HG03196 (cell line): Measurements from ENCODE around the gene NCOA1.
"Not testable (repeated sequence)": the region's sequence is repeated elsewhere in the genome, so short reads cannot be mapped to it uniquely, and the experiment has no call there.

Experiments used
- ATAC-seq: cut with Tn5 transposase; IDR thresholded peaks from one replicate; pipeline ENCODE4 v1.9.1; 2021; ENCODE audit not compliant: unreplicated experiment

The NCOA1 gene

DNA sequence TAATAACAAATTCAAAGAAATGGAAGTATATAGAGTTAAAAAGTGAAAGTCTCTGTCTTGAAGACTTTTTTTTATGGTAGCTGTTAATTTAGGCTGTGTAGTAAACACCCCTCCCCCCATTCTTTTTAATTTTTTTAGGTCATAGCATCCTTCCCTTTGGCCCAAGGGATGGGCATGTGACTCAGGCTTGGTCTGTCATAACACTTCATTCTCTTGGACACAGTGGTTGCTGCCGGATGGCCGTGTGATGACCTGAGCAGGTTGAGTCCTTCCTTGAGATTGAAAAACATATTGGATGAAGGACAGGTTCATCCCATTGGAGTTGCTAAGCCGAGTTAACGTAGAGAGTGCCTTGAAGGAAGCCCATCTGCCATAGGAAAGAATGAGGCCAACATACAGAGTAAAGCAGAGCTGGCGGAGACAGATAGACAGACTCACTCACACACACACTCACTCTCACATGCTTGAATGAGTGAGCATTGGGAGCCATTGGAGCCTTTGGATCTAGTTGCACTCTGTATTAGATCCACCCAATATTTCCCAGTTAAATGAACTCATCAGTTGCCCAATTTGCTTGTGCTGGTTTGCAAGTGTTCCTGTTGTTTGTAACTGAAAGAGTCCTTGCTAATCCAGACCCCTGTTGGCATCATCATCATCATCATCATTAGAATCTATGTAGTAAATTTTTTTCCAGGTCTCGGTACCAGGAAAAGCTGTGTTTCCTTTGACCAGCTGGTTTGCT, 14.7 kb downstream of the NCOA1 start:
- ATAC-seq, result no peak

DNA sequence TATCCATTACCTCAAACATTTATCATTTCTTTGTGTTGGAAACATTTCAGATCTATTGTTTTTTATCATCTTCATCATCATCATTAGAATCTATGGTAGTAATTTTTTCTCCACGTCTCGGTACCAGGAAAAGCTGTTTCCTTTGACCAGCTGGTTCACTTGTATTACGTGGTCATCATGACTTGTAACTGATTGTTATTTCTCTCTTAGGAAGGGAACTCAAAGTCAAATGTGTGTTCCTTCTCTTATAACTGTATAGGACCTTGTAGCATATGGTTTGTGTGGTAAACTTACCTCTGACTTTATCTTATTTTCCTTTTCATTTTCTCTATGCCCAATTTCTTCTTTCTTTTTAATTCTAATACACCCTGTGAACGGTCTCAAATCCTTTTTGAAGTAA, 16.5 kb downstream of the NCOA1 start:
- ATAC-seq, result no peak

DNA sequence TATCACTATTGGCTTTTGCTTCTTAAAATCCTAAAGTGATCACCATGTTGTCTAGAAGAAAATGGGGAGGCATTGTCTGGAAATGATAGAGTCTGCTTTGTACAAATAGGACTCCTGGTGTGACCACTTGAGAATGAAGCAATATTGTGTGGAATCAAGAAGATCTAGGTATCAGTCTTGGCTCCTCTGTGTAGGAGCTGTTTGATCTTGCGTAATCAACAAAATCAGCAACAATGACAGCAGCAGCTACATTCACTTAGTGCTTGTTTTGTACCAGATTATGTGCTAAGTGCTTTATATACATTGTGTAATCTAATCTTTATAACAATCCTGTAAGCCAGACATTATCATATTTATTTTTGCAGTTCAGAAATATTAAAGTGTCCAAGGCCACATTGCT, 17.8 kb downstream of the NCOA1 start:
- ATAC-seq, result no peak

DNA sequence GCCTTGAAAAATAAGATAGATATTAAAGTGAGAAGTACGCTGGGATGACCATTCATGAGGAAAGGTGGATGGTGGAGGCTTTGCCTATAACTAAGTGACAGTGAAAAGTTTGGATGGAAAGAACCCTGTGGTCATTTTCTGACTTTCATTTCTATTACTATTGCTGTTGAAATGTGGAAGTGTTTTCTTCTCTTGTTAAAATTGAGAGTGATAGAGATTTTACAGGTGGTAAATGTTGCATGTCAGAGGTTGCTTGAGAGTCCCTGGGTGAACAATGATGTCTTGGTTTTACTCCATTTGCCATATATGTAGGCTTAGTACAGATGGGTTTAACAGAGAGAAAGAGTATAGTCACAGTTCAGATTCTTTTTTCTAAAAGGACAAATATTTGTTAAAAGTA, 18.4 kb downstream of the NCOA1 start:
- peak; percentile 70 for ATAC-seq

DNA sequence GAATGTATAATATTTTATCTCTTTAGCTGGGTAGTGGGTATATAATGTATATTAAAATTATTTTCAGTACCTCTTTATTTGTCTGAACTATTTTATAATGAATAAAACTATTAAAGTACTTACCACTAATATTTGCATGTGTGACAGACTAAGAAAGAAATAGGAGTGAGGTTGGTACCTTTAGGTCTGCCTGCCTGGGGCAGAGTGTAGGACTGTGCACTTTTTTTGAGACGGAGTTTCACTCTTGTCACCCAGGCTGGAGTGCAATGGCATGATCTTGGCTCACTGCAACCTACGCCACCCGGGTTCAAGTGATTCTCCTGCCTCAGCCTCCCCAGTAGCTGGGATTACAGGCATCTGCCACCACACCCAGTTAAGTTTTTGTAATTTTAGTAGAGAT, 18.8 kb downstream of the NCOA1 start:
- ATAC-seq, result peak; percentile 44

DNA sequence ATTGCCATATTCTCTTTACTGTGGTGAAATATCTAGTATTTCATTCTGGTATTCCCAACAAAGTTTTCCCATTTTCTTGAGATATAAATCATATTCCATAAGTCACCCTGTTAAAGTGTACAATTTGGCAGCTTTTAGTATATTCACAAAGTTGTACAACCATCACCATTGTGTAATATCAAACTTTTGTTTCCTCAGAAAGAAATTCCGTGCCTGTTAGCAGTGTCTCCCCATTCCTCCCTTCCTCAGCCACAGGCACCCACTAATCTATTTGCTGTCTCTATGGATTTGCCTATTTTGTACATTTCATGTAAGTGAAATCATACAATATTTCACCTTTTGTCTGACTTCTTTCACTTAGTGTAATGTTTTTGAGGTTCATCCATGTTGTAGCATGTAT, 19.7 kb downstream of the NCOA1 start:
- ATAC-seq, result no peak

DNA sequence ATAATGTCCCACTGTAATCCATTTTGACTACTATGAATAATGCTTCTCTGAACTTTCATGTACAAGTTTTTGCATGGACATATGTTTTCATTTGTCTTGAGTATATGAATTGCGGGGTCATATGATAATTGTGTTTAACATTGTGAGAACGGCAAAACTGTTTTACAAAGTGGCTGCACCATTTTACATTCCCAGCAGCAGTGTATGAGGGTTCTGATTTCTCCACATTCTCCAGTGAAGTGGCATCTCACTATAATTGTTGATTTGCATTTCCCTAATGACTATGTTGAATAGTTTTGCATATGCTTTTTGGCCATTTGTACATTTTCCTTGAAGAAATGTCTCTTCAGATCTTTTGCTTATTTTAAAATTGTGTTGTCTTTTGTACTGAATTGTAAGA, 20.1 kb downstream of the NCOA1 start:
- no peak for ATAC-seq

DNA sequence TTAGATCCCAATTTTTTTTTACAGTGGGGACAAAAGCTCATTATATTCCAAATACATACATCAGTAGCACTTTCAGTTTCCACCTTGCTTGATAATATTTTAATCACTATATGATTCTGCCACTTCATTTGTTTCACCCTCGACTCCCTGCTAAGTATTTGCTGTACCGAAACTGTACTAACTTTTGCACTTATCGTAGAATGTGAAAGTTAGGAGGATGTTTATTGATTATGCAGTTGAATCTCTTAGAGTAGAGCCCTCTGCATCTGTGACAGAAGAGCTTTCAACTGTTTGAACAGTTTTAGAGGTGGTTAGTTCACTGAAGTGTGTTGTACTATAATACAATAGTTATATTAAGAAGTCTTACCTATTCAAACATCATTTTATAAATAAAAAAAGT, 20.8 kb downstream of the NCOA1 start:
- ATAC-seq, result no peak

DNA sequence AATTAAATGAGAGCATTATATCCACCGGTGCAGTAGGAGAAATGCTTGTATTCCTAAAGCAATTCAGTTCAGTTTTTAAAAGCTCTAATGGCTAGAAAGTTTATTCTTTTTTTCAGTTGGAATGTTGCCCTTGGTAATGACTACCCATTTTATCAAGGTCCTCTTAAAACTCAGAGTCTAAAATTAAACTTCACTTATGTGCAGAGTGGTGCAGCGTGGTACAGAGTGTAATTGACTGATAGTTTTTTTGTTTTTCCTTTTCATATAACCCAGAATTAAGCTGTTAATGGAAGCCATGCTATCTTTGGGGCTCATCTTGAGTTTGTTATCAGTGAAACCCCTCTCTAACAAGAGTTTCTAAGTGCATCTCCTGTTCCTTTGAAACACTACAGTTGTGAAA, 21.4 kb downstream of the NCOA1 start:
- no peak for ATAC-seq

DNA sequence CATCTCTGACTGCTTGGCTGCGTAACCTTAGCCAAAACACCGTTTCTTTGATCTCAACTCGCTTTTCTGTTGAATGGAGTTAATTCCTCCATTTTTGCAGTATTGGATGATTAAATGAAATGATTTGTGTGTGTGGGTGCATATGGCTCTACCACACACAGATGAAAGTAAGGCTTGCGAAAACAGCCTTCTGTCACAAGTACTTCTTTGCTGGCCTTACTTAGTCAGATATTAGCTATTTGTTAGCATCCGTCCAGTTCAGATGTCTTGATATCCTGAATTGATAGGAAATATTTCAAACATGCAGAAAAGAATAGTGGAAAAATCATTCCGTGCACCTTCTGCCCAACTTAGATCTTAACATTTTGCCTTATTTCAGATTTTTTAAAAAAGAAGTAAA, 21.8 kb downstream of the NCOA1 start:
- ATAC-seq, result no peak

DNA sequence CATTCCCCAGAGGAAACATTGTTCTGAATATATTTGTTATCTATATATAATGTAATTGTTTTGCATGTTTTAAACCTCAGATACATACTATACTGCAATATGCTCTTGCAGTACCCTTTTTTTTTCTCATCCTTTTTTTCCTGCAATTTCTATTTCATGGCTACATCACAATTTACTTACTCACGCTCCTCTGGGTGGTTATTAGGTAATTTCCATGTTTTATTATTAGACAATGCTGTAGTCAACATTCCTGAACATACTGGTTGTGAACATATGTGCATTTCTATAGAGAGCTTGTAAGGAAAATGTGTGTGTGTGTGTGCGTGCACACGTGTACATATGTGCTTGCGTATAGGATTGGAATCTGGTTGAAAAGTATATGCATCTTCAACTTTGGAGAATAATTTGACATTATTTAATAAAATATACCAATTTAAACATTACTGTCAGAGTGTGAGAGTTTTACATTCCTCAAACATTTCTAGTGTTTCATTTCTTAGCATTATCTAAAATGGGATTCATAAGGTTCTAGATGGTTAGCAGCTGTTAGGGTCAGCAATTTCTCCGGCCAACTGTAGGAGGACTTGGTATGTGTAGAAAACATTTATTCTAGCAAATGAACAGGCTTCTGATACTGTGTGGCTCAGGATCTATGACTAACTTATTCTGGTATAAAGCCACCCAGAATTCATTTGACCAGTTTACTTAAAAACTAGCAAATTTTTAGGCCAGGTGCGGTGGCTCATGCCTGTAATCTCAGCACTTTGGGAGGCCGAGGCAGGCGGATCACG, 22.4 kb downstream of the NCOA1 start:
- ATAC-seq, result no peak

DNA sequence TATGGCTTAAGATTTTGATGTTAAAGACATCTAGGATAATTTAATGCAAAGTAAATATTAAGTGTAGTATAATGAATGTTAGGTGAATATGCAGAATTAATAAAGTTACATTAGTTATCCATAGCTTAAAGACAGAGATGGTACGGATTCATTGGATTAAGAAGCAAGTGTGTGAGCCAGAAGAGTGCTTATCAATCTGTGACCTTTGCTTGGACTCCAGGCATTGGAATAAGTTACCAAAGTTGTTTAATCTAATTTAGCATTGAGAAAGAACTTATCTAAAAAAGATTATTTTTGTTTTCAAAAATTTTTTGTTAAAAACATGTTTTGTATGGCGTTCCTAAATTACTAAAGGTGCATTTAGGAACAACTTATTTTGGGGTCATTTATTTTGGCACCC, 23.8 kb downstream of the NCOA1 start:
- no peak for ATAC-seq

DNA sequence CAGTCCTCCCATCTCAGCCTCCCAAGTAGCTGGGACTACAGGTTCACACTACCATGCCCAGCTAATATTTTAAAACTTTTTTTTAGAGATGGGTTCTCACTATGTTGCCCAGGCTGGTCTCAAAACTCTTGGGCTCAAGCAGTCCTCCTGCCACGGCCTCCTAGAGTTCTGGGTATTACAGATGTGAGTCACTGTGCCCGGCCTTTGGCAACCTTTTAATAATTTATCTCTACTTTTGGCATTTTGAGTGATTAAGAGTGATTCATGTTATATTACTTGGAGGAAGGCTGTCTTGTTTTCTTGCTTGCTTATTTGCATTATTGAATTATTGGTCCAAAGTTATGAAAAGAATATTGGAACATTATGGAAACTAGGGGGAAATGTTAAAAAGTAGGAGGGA, 24.3 kb downstream of the NCOA1 start:
- ATAC-seq, result no peak

DNA sequence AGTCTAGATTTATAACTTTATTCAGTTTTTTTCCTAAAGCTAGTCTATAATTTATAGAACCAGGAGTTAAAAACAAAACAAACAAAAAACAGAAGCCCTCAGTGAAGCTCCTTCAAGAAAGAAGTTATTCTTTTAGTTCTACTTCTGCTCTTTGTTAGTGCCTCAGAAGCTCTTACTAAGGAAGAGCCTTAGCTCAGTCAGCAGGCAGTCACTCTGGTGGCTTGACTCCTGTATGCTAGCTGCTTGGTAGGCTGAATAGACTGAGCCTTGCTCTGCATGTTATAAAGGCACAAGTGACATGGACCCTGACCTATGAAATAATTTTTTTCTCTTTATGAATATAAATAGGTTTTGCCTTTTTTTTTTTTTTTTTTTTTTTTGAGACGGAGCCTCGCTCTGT, 24.8 kb downstream of the NCOA1 start:
- no peak for ATAC-seq

DNA sequence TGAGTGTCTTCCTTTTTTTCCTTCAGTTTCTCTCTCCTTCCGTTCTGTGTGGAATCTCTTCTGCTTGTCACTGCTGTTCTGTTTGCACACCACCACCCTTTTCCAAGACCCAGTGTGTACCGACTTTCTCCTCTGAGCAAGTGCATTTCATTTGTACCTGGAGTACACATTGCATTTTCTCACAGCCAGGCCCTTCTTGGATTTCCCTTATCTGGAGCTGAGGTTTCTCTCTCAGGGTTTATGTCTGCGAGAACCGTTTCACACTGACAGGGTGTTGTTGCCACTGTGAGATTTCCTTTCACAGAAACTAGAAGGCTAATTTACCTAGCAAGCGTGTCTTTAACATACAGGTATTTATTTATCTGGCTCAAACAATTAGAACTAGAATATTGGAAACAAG, 26.2 kb downstream of the NCOA1 start:
- ATAC-seq, result no peak

DNA sequence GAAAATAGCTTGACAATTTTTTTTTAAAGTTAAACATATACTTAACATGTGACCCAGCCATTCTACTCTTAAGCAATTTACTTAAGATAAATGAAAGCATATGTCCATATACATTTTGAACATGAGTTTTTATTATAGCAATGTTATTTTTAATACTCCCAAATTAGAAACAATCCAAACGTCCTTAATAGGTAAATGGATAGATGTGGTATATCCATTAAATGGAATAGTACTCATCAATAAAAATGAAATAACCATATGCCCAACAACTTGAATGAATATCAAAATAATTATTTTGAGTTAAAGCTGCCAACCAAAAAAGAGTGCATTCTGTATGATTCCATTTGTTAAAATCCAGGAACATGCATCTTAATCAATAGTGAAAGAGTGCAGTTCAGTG, 29.1 kb downstream of the NCOA1 start:
- no peak for ATAC-seq

DNA sequence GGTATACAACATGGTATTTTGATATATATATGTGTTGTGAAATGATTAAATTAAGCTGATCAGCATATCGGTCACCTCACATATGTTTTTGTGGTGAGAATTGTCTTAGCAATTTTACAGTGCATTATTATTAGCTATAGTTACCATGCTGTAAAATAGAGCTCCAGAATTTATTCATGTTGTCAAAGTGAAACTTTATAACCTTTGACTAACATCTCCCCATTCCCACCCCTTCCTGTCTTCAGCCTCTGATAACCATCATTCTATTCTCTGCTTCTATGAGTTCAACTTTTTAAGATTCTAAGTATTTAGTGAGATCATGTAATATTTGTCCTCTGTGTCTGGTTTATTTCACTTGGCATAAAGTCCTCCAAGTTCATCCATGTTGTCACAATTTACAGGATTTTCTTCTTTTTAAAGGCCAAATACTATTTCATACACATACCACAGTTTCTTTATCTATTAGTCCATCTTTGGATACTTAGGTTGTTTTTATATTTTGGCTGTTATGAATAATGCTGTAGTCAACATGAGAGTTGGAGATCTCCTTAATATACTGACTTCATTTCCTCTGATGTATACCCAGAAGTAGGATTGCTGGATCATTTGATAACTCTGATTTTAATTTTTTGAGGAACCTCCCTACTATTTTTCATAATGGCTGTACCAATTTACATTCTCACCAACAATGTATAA, 30.3 kb downstream of the NCOA1 start:
- ATAC-seq, result no peak

DNA sequence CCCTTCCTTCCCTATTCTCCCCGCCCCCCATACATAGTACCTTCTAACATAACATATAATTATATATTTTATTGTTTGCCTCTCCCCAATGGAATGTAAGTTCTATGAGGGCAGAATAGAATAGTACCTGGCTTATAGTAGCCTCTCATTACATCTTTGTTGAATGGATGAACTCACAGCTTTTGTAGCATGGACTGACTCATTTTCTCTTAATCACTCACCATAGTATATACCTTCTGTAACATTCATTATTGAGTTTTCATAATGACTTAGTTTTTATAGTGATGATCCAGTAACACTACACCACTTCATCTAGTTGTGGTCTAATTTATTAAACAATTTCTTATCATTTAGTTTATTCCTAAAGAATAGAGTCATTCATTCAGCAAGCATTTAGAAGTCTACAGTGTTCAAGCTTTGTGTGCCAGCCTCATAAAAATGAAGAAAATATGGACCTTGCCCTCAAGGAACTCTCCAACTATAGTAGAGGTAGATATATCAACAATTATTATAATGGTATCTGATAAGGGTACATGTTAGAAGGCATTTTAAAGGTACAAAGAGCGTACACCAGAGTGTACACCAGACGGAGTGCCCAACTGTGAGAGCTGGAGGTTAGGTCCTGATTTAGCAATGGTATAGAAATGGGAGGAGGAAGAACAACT, 31.1 kb downstream of the NCOA1 start:
- no peak for ATAC-seq

DNA sequence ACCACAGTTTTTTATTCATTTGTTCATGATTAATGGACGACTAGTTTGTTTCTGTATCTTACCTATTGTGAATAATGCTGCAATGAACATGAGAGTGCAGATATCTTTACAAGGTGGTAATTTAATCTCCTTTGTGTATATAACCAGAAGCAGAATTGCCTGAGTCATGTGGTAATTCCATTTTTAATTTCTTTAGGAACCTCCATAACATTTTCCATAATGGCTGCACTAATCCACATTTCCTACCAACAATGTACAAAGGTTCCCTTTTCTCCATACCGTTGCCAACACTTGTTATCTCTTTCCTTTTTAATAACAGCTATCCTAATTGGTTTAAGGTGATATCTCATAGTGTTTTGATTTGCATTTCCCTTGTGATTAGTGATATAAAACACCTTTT, 36.5 kb downstream of the NCOA1 start:
- no peak for ATAC-seq

DNA sequence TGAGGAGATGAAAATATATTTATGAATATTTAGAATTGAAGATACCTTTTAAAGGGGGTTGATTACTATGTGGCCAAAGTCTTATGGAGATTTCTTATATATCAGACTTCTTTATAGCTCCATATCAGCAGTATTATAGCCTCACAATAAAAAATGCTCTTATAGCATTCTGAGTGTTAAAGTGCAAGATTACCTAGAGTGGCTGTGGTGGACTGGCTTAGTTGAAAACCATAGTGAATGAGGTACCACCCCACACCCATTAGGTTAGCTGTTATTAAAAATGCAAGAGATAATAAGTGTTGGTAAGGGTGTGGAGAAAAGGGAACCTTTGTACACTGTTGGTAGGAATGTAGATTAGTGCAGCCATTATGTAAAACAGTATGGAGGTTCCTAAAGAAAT, 39.7 kb downstream of the NCOA1 start:
- no peak for ATAC-seq

DNA sequence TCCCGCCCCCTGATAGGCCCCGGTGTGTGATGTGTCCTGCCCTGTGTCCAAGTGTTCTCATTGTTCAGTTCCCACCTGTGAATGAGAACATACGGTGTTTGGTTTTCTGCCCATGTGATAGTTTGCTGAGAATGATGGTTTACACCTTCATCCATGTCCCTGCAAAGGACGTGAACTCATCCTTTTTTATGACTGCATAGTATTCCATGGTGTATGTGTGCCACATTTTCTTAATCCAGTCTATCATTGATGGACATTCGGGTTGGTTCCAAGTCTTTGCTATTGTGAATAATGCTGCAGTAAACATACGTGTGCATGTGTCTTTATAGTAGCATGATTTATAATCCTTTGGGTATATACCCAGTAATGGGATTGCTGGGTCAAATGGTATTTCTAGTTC, 40.6 kb downstream of the NCOA1 start:
- ATAC-seq, result not testable (repeated sequence)

DNA sequence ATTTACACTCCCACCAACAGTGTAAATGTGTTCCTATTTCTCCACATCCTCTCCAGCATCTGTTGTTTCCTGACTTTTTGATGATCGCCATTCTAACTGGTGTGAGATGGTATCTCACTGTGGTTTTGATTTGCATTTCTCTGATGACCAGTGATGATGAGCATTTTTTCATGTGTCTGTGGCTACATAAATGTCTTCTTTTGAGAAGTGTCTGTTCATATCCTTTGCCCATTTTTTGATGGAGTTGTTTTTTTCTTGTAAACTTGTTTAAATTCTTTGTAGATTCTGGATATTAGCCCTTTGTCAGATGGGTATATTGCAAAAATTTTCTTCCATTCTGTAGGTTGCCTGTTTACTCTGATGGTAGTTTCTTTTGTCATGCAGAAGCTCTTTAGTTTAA, 41.0 kb downstream of the NCOA1 start:
- not testable (repeated sequence) for ATAC-seq
